Ectodermal cell (in vitro differentiated cells): ENCODE measurements around the gene EPS8.

Experiments
- H3K27ac ChIP-seq: 2 replicates; pipeline ENCODE4 v1.7.0; 2013; ENCODE audit warnings: mild to moderate bottlenecking, low read depth, low read length; ENCODE audit not compliant: insufficient read depth, poor library complexity, severe bottlenecking
- H3K27me3 ChIP-seq: 2 replicates; pipeline ENCODE4 v1.7.0; 2013; ENCODE audit warnings: mild to moderate bottlenecking, low read length; ENCODE audit not compliant: insufficient read depth, control insufficient read depth, poor library complexity, severe bottlenecking
- H3K36me3 ChIP-seq: one replicate; pipeline ENCODE4 v1.7.0; 2013; ENCODE audit warnings: low read length; ENCODE audit not compliant: control insufficient read depth, insufficient read depth
- H3K4me1 ChIP-seq: one replicate; pipeline ENCODE4 v1.7.0; 2013; ENCODE audit warnings: low read length; ENCODE audit not compliant: control insufficient read depth, insufficient read depth
- H3K4me3 ChIP-seq: 2 replicates; pipeline ENCODE4 v1.7.0; 2013; ENCODE audit warnings: low read depth, low read length, control low read depth; ENCODE audit not compliant: insufficient read depth
- H3K9me3 ChIP-seq: 2 replicates; pipeline ENCODE4 v1.7.0; 2013; ENCODE audit warnings: mild to moderate bottlenecking, low read length, moderate library complexity; ENCODE audit not compliant: control insufficient read depth
- WGBS, 2 experiments: methylation state at CpG; one replicate each; pipeline ENCODE4 v1.1.7; 2013; ENCODE audit warnings: missing lambda C conversion rate in 2 of 2; 5-methylcytosine and 5-hydroxymethylcytosine counted together

EPS8 gene

DNA sequence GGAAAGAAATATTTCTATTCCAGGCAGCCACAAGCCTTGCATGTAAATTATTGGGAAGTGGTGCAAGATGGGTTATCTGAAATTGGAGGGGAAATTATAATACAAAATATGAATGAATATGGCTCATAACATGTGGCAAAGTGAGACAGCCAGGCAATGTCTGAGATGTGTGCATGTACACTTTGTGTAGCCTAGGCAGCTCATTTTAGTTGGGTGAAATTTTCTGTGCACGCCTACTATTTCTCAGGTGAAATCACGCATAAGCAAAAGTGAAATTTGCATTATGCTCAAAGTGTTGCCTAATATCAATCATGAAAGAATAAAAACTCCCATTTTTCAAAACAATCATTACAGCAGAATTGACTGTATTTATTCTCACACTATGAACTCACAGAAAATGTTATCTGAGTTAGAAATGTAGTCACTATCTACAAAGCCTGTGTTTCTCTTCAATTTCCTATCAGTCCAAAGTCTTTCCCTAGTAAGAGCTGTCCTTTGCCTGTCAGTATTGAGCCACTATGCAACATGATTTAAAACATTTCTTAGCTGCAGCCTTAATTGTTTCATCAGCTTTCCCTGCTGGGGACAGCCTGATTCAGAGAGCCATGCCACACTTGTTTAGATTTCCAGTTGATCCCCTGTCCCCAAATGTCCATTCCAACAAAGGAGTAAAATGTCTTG lies 80.7 kb downstream of the EPS8 start:
- H3K4me1 ChIP-seq: peaks cover 8% of the 10 kb centered on the region
- H3K4me3 ChIP-seq: no peak overlapping the region
- 90 to 100% methylated on average over 2 of the region's 2 CpGs for WGBS, 2 experiments
- no peaks in the 10 kb centered on the region for H3K27me3 ChIP-seq
- peak overlapping the region; percentile 38 for H3K27ac ChIP-seq
- no peaks in the 10 kb centered on the region for H3K36me3 ChIP-seq
- H3K9me3 ChIP-seq: no peaks in the 10 kb centered on the region

DNA sequence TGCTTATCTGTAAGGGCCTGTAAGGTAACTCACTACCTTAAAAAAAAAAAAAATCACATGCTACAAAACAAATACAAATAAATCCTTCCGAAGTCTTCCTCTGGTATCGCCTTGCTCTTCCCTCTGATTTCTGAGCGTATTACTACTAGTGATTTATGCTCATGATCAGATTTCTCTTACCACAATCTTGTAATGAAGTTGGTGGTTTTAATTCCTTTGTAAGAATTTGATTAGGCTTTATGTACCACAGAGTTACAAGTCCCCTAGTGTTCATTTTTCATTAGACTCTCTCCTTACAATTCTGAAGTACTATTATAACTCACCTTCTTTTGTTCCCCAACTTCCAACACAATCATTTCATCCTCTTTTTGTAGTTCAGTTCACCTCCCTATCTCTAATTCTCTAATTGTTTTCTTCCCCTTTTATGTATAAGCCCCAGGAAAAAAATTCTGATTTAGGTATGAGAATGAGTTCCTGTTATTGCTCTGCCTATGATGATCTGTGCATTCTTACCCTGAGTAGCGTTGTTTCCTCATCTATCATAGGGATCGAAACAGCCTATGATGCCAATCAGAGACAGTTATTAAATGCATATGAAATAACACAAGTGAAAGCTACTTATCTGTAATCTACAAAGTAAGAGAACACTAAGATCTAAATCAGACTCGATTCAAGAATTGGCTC lies 81.5 kb downstream of the EPS8 start:
- Histone ChIP-seq H3K27ac (no peak overlapping the region), H3K9me3 (no peaks in the 10 kb centered on the region), H3K4me3 (no peak overlapping the region), H3K27me3 (no peaks in the 10 kb centered on the region), H3K4me1 (peaks cover 8% of the 10 kb centered on the region), H3K36me3 (no peaks in the 10 kb centered on the region)
- WGBS, 2 experiments: 92 to 94% methylated on average over 5 to 6 of the region's 6 CpGs

DNA sequence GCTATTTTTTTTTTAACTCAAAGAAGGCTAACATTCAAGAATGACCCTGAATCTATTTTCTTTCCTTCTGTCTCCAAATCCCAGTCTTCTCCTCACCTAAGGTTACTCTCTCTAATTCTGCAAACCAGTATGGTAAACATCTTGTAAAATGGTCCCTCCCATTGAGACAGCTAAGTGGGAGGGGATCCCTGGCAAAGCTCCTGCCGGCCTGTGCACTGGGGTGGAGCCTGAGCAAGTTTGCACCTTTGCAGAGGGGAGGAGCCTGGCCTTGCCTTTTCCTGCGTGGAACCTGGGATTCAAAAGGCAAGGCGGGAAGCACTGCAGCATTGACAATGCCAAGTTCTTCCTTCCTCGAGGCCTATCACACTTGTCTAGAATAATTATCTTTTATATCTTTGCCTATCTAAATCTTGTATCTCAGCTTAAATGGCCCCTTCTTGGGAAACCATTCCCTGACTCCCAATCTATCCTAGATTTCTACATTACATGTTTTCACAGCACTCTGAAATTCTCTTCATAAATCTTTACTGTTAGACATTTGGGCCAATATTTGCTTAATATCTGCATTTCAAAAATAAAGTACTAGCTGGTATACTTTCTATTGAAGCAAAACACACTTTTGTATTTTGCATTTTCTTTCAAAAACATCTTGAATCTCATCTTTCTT lies 83.0 kb downstream of the EPS8 start:
- H3K27me3 ChIP-seq: no peaks in the 10 kb centered on the region
- no peaks in the 10 kb centered on the region for H3K36me3 ChIP-seq
- H3K4me3 ChIP-seq: no peak overlapping the region
- H3K9me3 ChIP-seq: no peaks in the 10 kb centered on the region
- H3K27ac ChIP-seq: no peak overlapping the region
- 58 to 60% methylated on average over 4 of the region's 4 CpGs for WGBS, 2 experiments
- peaks cover 8% of the 10 kb centered on the region for H3K4me1 ChIP-seq

DNA sequence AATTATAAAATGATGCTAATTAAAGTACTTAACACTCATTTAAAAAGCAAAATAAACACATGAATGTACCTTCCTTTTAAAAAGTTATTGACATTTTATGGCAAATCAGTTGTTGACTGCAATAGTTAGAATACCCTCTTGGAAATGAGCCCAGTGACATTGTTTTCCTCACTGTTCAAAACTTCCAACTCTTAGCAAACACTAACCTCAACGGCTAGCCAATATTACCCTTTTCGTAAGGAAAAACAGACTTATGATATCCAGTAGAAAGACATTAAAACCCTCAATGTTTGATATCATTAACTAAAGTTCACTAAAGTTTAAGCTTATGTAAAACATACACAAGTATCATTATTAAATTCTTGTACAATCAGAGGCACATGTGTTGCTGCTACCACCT lies 83.6 kb downstream of the EPS8 start:
- H3K27ac ChIP-seq: no peak overlapping the region
- no peaks in the 10 kb centered on the region for H3K36me3 ChIP-seq
- no peaks in the 10 kb centered on the region for H3K9me3 ChIP-seq
- no peaks in the 10 kb centered on the region for H3K27me3 ChIP-seq
- WGBS, 2 experiments: 96 to 97% methylated on average over 2 of the region's 2 CpGs
- no peak overlapping the region for H3K4me3 ChIP-seq
- peaks cover 8% of the 10 kb centered on the region for H3K4me1 ChIP-seq

DNA sequence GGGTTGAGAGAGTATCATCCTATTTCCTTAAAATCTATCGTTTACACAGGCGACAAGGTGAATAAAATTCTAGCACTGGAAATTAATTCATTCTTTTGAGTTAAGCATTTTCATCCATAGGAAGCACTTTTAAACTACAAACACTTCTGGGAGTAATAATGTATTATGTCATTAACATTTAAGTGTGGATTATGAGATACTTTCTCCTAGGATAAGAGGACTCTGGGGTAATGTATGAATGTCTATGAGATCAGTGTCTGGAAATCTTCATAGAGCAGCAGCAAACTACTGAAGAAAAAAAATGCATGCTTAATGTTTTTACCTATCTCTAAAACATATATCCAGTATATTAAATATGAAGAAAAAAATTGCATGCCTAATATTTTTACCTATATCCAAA lies 86.9 kb downstream of the EPS8 start:
- Histone ChIP-seq H3K9me3 (no peaks in the 10 kb centered on the region), H3K4me3 (no peak overlapping the region), H3K27ac (no peak overlapping the region), H3K36me3 (no peaks in the 10 kb centered on the region), H3K27me3 (no peaks in the 10 kb centered on the region), H3K4me1 (peaks cover 3% of the 10 kb centered on the region)
- WGBS, 2 experiments: 80 to 100% methylated on average over 1 to 2 of the region's 2 CpGs

DNA sequence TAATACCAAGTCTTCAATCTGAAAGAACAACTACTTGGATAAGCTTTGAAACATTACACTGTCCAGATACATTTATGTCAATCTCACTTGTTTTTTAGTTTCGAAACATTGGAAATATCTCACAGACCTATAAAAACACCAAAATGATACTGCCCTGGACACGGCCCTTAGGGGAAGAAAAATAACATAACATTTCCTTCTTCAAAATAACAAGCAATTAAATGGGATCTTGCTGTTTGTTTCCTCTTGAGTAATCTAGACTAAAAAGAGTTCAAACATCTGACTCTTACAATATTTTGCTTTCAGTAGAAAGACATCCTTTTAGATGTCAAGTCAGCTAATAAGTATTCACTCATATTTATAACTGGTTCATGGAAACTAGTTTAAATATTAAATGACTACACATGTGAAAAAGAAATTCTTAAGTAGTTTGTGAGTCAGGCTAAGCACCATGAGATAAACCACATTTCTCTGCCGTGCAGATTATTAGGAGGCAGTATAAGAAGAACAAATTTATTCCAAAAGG lies 87.5 kb downstream of the EPS8 start:
- no peaks in the 10 kb centered on the region for H3K36me3 ChIP-seq
- H3K27me3 ChIP-seq: no peaks in the 10 kb centered on the region
- H3K9me3 ChIP-seq: no peaks in the 10 kb centered on the region
- H3K4me1 ChIP-seq: peaks cover 3% of the 10 kb centered on the region
- H3K27ac ChIP-seq: no peak overlapping the region
- H3K4me3 ChIP-seq: no peak overlapping the region
- 87 to 94% methylated on average over 2 to 3 of the region's 3 CpGs for WGBS, 2 experiments

DNA sequence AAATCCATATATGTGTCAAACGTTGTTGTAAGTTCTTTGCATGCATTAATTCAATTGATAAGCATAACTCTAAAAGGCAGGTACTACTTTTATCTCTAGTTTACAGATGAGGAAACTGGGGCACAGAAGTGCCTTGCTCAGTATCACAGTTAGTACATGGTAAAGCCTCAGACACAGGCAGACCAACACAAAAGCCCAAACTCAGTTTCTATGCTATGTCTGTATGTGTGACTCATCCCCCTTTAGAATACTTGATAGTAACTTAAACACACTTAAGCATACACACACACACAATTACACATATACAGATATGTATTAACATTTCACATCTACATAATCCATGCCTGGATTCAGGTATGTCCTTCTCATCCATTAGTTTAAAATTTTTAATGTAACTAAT lies 88.0 kb downstream of the EPS8 start:
- no peak overlapping the region for H3K4me3 ChIP-seq
- H3K27ac ChIP-seq: no peak overlapping the region
- no peaks in the 10 kb centered on the region for H3K36me3 ChIP-seq
- no peaks in the 10 kb centered on the region for H3K9me3 ChIP-seq
- 83 to 100% methylated on average over 1 of the region's 1 CpG for WGBS, 2 experiments
- peaks cover 3% of the 10 kb centered on the region for H3K4me1 ChIP-seq
- H3K27me3 ChIP-seq: no peaks in the 10 kb centered on the region

DNA sequence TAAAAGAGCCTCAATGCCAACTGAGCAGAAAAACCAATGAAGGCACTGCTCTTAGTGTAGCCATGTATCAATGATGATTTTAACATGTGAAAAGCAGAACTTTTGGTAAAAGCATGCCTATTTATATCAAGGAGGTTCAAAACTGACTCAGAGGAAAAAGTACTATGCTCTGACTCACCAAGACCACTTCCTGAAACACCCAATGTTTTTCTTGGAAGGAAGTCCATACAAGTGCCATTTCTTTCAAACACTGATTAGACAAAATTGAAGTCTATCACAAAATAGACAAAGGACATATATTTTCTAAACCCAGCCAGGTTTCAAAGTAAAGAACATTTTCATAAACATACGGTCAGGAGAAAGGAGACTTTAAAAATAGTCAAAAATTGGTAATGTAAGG lies 88.6 kb downstream of the EPS8 start:
- WGBS, 2 experiments: no CpG with 5 or more reads among the region's 1 CpG
- Histone ChIP-seq H3K4me1 (peaks cover 3% of the 10 kb centered on the region), H3K36me3 (no peaks in the 10 kb centered on the region), H3K4me3 (no peak overlapping the region), H3K27ac (no peak overlapping the region), H3K9me3 (no peaks in the 10 kb centered on the region), H3K27me3 (no peaks in the 10 kb centered on the region)

DNA sequence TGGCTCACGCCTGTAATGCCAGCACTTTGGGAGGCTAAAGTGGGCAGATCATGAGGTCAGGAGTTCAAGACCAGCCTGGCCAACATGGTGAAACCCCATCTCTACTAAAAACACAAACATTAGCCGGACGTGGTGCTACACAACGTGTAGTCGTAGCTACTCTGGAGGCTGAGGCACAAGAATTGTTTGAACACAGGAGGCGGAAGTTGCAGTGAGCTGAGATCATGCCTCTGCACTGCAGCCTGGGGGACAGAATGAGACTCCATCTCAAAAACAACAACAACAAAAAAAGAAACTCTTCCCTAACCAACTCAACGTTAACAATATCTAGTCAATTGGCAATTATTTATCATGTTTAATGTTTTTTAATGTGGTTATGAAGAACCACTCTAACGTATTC lies 89.3 kb downstream of the EPS8 start:
- no peaks in the 10 kb centered on the region for H3K36me3 ChIP-seq
- no peak overlapping the region for H3K4me3 ChIP-seq
- peaks cover 3% of the 10 kb centered on the region for H3K4me1 ChIP-seq
- WGBS, 2 experiments: 90 to 95% methylated on average over 6 to 7 of the region's 8 CpGs
- H3K27ac ChIP-seq: no peak overlapping the region
- no peaks in the 10 kb centered on the region for H3K27me3 ChIP-seq
- H3K9me3 ChIP-seq: no peaks in the 10 kb centered on the region

DNA sequence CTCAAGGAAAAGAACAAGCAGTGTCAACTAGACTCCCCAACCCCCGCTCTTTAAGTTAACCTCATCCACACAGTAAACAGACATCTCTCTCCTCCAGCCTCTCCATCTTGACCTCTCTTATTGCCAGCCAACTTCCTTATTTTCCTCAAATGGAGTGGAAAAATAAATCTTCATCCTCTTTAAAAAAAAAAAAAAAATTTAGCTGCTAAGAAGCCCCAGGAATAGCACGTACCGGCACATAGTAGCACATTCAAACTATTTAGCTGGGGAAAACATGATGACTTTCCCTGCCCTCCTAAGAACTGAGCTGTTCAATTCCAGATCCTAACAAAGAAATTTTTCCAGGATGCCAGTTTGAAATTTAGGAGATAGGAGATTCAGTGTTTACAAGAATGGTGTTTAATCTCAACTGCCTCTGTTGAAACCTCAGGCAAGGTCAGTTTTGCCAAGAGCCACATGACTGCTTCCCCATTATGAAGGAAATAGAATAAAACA lies 90.8 kb downstream of the EPS8 start:
- Histone ChIP-seq H3K27ac (no peak overlapping the region), H3K4me3 (no peak overlapping the region), H3K4me1 (peaks cover 3% of the 10 kb centered on the region), H3K27me3 (no peaks in the 10 kb centered on the region), H3K9me3 (no peaks in the 10 kb centered on the region), H3K36me3 (no peaks in the 10 kb centered on the region)
- WGBS, 2 experiments: 96 to 97% methylated on average over 3 of the region's 3 CpGs
